ENCODE results near the gene PPP2R2D.

Gene PPP2R2D

GRCh38 chr10:131930150-131930549, 29.3 kb downstream of the PPP2R2D start:
- no peak overlapping the region for H3K4me3 ChIP-seq
- no peak for TF ChIP-seq CTCF (IDR thresholded peaks at IDR 0.05)
- no peak for DNase-seq (ENCODE audit: low spot score)
- no peak overlapping the region for H3K27ac ChIP-seq

- no peak overlapping the region for H3K27ac ChIP-seq
- peak; percentile 46 for DNase-seq (ENCODE audit: low spot score)
- H3K4me3 ChIP-seq: no peak overlapping the region
- TF ChIP-seq CTCF (IDR thresholded peaks at IDR 0.05): no peak
Observed at GRCh38 chr10:131930586-131931330, 29.9 kb downstream of the PPP2R2D start.

- no peak for TF ChIP-seq CTCF (IDR thresholded peaks at IDR 0.05)
- Histone ChIP-seq H3K27ac (peak overlapping the region in 1 of 2 donors; percentile 9), H3K4me3 (no peak overlapping the region)
- no peak for DNase-seq (ENCODE audit: low spot score)
Observed at GRCh38 chr10:131931981-131932380, 31.2 kb downstream of the PPP2R2D start.

DNA sequence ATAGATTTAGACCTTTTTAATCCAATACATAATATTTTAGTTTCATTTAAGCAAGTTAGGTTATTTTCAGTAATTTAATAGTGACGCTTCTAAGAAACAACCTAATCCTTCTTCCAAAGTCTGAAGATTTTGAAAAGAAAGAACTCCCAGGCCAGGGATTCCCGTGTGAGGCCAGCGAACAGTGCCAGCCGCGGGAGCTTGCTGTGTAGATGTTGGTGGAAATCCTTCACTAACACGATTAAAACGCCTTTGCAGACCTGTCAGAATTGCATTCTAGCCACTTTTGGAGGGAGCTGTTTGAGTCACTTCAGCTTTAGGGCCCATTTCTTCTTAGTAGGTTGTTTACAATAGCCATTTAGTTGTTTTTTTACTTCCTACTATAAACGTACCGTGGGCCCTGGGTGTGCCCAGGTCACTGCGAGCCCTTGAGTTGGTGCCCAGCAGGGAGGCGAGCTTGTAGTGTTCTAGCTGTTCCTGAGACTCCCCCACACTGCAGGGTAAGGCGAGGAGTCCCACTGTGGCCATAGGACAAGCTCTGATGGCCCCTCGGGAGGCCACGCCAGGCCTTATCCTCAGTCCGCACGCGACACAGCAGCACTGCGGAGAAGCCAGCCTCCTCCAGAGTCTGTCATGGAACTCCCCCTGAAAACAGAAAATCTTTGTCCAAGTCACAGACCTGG, 32.3 kb downstream of the PPP2R2D start:
- TF ChIP-seq CTCF (IDR thresholded peaks at IDR 0.05): no peak
- Histone ChIP-seq H3K4me3 (no peak overlapping the region), H3K27ac (no peak overlapping the region)
- no peak for DNase-seq (ENCODE audit: low spot score)

GRCh38 chr10:131933696-131934086, 32.9 kb downstream of the PPP2R2D start:
- no peak overlapping the region for H3K27ac ChIP-seq
- DNase-seq (ENCODE audit: low spot score): no peak
- H3K4me3 ChIP-seq: no peak overlapping the region
- TF ChIP-seq CTCF (IDR thresholded peaks at IDR 0.05): no peak

DNA sequence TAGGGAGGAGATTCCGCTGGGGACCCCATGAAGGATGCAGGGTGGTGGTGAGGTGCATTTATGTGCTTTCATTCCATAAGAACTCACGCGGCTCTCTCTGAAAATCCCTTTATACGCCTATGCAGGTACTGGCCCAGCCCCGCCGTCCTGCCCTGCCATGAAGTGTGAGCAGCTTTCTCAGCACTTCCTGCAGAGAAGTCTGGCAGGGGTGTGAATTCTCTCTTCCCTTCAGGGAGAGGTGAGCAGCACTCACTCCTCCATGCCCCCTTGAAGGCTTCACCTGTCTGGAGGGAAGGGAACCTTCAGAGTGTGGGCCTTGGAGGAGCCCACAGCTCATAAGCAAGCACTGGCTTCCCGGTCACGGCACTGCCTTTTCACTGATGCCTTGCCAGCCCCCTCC, 34.0 kb downstream of the PPP2R2D start:
- DNase-seq (ENCODE audit: low spot score): no peak
- TF ChIP-seq CTCF (IDR thresholded peaks at IDR 0.05): no peak
- Histone ChIP-seq H3K27ac (no peak overlapping the region), H3K4me3 (no peak overlapping the region)

- no peak for DNase-seq (ENCODE audit: low spot score)
- Histone ChIP-seq H3K27ac (no peak overlapping the region), H3K4me3 (no peak overlapping the region)
- no peak for TF ChIP-seq CTCF (IDR thresholded peaks at IDR 0.05)
Observed at GRCh38 chr10:131935260-131935659, 34.5 kb downstream of the PPP2R2D start.
